GM21528 (cell line): Measurements from ENCODE around the gene PTTG2.

Experiments
- ATAC-seq: cut with Tn5 transposase; IDR thresholded peaks from one replicate; pipeline ENCODE4 v1.9.1; 2021; ENCODE audit warnings: mild to moderate bottlenecking, moderate library complexity; ENCODE audit not compliant: unreplicated experiment, low FRiP score

PTTG2 gene

GRCh38 chr4:38004887-38005286 lies 44.7 kb downstream of the PTTG2 start:
- ATAC-seq: no peak

GRCh38 chr4:38005637-38006036 lies 45.4 kb downstream of the PTTG2 start:
- ATAC-seq: no peak

- ATAC-seq: no peak
Measured at GRCh38 chr4:38007645-38008044, 47.4 kb downstream of the PTTG2 start.

- ATAC-seq: no peak
Measured at GRCh38 chr4:38008571-38009021, 48.4 kb downstream of the PTTG2 start.

GRCh38 chr4:38009421-38009820 lies 49.2 kb downstream of the PTTG2 start:
- no peak for ATAC-seq

GRCh38 chr4:38009949-38010348 lies 49.8 kb downstream of the PTTG2 start:
- ATAC-seq: no peak
